Measurements from ENCODE around the gene POMGNT1. TPM values are rescaled to one million over a fixed set of nuclear protein-coding genes. Genes with fewer than 3 reads are reported as not detected.

Gene POMGNT1
- total RNA-seq, 2 experiments from 2014 or later = 30.8 to 37.3 TPM

DNA sequence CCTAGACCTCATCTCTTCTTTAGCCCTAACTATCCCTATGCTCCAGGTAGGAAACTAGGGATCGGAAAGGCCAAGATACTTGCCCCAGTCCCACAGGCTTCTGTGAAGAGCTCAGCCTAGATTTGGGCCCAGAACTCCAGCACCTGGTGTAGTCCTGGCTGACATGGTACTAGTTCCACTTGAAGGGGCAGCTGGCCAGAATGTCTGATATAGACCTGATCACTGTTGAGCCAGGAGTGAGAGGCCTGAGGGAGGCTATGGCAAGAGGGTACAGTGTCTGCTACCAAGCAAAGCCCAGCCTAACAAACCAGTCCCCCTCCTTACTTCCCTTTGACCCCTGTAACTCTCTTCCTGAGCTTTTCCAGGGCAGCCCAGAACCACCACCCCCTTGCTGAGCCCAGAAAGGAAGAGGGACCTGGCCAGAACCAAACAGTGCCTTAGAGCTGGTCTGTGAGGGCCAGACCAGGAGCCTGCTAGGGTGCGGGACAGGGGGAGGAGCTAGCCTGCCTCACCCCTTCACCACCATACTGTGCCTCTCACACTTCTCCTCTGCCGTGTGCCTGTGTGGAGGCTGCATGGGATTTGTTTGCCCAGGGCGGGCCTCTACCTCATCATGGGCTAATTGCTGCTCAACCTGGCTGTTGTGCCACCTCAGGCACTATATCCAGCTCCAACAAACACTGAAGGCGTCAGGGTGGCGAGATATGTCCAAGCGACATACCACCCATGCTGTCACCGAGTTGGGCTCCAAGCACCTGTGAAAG is 10.9 kb downstream of the POMGNT1 start:
- Histone ChIP-seq H4K20me1 (ENCODE audit: insufficient read depth, low read length) (no peaks in the 10 kb centered on the region), H2AFZ (ENCODE audit: low read length) (no peak overlapping the region), H3K9me3 (ENCODE audit: low read length) (no peaks in the 10 kb centered on the region), H3K4me1 (ENCODE audit: insufficient read depth, low read length, poor library complexity, severe bottlenecking) (peaks cover 20% of the 10 kb centered on the region), H3K27ac (ENCODE audit: low read depth, low read length, poor library complexity, severe bottlenecking) (no peak overlapping the region), H3K79me2 (ENCODE audit: insufficient read depth, low read depth, low read length) (no peaks in the 10 kb centered on the region), H3K4me3 (ENCODE audit: low read depth, low read length, poor library complexity, severe bottlenecking) (no peak overlapping the region), H3K36me3 (ENCODE audit: insufficient read depth, low read length) (peaks cover 4% of the 10 kb centered on the region; the same call in 1 of the 2 replicates), H3K4me2 (ENCODE audit: low read length) (no peak overlapping the region), H3K9me2 (ENCODE audit: insufficient read depth, low read length) (no peaks in the 10 kb centered on the region)
- no TSS peak for BruUV-seq (replicated peaks)
- no peak for DNase-seq (ENCODE audit: low spot score)
- POLR2A ChIA-PET = interaction anchor here (0.7 kb wide), 1 partner anchor 119 kb away, joined by 6 read pairs; no protein-coding TSS in a partner anchor
- intact Hi-C loops (cut with micrococcal nuclease; ENCODE audit: unreplicated experiment) = no loop called here
- CTCF ChIA-PET (ENCODE audit: unreplicated experiment) = no interaction called here
- TF ChIP-seq EZH2phosphoT487 (IDR thresholded peaks at IDR 0.05; ENCODE audit: borderline replicate concordance, low read depth, low read length) = no peak
- TF ChIP-seq, protein P1, sequence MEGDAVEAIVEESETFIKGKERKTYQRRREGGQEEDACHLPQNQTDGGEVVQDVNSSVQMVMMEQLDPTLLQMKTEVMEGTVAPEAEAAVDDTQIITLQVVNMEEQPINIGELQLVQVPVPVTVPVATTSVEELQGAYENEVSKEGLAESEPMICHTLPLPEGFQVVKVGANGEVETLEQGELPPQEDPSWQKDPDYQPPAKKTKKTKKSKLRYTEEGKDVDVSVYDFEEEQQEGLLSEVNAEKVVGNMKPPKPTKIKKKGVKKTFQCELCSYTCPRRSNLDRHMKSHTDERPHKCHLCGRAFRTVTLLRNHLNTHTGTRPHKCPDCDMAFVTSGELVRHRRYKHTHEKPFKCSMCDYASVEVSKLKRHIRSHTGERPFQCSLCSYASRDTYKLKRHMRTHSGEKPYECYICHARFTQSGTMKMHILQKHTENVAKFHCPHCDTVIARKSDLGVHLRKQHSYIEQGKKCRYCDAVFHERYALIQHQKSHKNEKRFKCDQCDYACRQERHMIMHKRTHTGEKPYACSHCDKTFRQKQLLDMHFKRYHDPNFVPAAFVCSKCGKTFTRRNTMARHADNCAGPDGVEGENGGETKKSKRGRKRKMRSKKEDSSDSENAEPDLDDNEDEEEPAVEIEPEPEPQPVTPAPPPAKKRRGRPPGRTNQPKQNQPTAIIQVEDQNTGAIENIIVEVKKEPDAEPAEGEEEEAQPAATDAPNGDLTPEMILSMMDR (conservative IDR thresholded peaks at IDR 0.05; ENCODE audit: low read length) = no peak

DNA sequence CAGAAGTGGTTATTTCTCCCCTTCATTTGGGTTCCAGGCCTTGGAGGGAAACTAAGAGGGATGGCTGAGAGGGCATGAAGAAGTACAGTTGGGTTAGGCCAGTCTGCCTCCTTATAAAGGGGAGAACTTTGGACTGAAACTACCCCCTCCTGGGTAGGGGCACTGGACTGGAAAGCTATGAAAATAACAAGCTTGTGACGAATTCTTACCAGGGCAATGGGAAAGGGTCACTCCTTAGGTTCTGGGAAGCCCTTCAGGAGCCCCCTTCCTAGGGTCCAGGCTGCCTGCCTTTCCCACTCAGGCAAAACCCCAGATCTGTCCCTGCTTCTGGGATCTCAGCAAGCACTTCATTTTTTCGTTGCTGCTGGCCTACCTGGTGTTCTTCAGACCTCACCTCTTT is 12.2 kb downstream of the POMGNT1 start:
- ChIA-PET CTCF (ENCODE audit: unreplicated experiment) (no interaction called here), POLR2A (no interaction called here)
- intact Hi-C loops (cut with micrococcal nuclease; ENCODE audit: unreplicated experiment) = no loop called here
- H2AFZ ChIP-seq (ENCODE audit: low read length) = no peak overlapping the region
- H3K9me2 ChIP-seq (ENCODE audit: insufficient read depth, low read length) = no peaks in the 10 kb centered on the region
- DNase-seq (ENCODE audit: low spot score) = no peak
- no peak overlapping the region for H3K4me3 ChIP-seq (ENCODE audit: low read depth, low read length, poor library complexity, severe bottlenecking)
- TF ChIP-seq EZH2phosphoT487 (IDR thresholded peaks at IDR 0.05; ENCODE audit: borderline replicate concordance, low read depth, low read length) = no peak
- TF ChIP-seq, protein P1 (conservative IDR thresholded peaks at IDR 0.05; ENCODE audit: low read length) = no peak
- no peaks in the 10 kb centered on the region for H3K36me3 ChIP-seq (ENCODE audit: insufficient read depth, low read length)
- no peak overlapping the region for H3K27ac ChIP-seq (ENCODE audit: low read depth, low read length, poor library complexity, severe bottlenecking)
- no peaks in the 10 kb centered on the region for H4K20me1 ChIP-seq (ENCODE audit: insufficient read depth, low read length)
- BruUV-seq (replicated peaks) = no TSS peak
- no peak overlapping the region for H3K4me2 ChIP-seq (ENCODE audit: low read length)
- H3K79me2 ChIP-seq (ENCODE audit: insufficient read depth, low read depth, low read length) = no peaks in the 10 kb centered on the region
- no peaks in the 10 kb centered on the region for H3K9me3 ChIP-seq (ENCODE audit: low read length)
- H3K4me1 ChIP-seq (ENCODE audit: insufficient read depth, low read length, poor library complexity, severe bottlenecking) = peaks cover 29% of the 10 kb centered on the region

DNA sequence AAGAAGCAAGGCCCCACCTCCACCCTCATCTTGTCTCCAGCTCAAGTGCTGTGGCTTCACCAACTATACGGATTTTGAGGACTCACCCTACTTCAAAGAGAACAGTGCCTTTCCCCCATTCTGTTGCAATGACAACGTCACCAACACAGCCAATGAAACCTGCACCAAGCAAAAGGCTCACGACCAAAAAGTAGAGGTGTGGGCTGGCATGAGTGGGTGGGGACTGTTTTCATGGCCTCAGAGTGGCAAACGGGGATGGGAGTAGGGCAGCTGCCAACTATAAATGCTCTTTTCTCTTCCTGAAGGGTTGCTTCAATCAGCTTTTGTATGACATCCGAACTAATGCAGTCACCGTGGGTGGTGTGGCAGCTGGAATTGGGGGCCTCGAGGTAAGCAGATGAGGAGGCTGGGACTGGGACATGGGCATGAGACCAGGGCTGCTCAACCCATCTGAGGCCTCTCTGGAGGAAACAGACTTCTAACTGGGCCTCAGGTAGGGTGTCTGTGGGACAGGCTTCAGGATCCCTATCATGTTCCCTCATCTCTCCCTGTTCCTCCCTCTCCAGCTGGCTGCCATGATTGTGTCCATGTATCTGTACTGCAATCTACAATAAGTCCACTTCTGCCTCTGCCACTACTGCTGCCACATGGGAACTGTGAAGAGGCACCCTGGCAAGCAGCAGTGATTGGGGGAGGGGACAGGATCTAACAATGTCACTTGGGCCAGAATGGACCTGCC is 13.1 kb downstream of the POMGNT1 start:
- intact Hi-C loops (cut with micrococcal nuclease; ENCODE audit: unreplicated experiment) = no loop called here
- H3K4me3 ChIP-seq (ENCODE audit: low read depth, low read length, poor library complexity, severe bottlenecking) = no peak overlapping the region
- H3K79me2 ChIP-seq (ENCODE audit: insufficient read depth, low read depth, low read length) = no peaks in the 10 kb centered on the region
- TF ChIP-seq EZH2phosphoT487 (IDR thresholded peaks at IDR 0.05; ENCODE audit: borderline replicate concordance, low read depth, low read length) = no peak
- TF ChIP-seq, protein P1 (conservative IDR thresholded peaks at IDR 0.05; ENCODE audit: low read length) = no peak
- no peak overlapping the region for H3K27ac ChIP-seq (ENCODE audit: low read depth, low read length, poor library complexity, severe bottlenecking)
- CTCF ChIA-PET (ENCODE audit: unreplicated experiment) = no interaction called here
- H4K20me1 ChIP-seq (ENCODE audit: insufficient read depth, low read length) = no peaks in the 10 kb centered on the region
- H3K36me3 ChIP-seq (ENCODE audit: insufficient read depth, low read length) = no peaks in the 10 kb centered on the region
- POLR2A ChIA-PET = no interaction called here
- no TSS peak for BruUV-seq (replicated peaks)
- H2AFZ ChIP-seq (ENCODE audit: low read length) = no peak overlapping the region
- H3K4me2 ChIP-seq (ENCODE audit: low read length) = no peak overlapping the region
- peaks cover 34% of the 10 kb centered on the region for H3K4me1 ChIP-seq (ENCODE audit: insufficient read depth, low read length, poor library complexity, severe bottlenecking)
- DNase-seq (ENCODE audit: low spot score) = no peak
- no peaks in the 10 kb centered on the region for H3K9me3 ChIP-seq (ENCODE audit: low read length)
- H3K9me2 ChIP-seq (ENCODE audit: insufficient read depth, low read length) = no peaks in the 10 kb centered on the region

All from OCI-LY7 (cell line).